ENCODE measurements around the gene SLC5A8.

Gene SLC5A8

DNA sequence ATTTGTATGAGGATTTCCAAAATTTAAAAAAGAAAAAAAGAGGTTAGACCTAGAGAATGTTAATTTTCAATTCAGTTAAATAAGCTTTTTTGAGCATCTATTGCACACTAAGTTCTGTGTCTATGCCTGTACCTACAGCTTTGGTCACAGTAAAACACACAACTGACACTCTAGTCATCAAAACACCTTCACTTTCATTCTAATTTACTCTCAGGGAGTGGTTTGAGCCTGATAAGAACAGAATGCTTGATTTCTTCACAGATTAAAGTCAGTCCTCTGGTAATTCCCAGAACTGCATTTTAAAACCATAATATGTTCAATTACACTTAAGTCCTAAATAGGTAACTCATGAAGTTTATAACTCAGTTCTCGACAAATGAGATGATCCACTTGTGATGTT lies 9.2 kb downstream of the SLC5A8 start:
- POLR2A ChIA-PET: no interaction called here
- H3K4me1 ChIP-seq (ENCODE audit: control insufficient read depth, insufficient read depth, low read length): no peaks in the 10 kb centered on the region
- H3K4me3 ChIP-seq (ENCODE audit: low read depth, low read length): no peak overlapping the region
- TF ChIP-seq ZNF175 (tag by site-specific recombination; IDR thresholded peaks at IDR 0.05) (no peak), ZNF777 (tag by site-specific recombination; IDR thresholded peaks at IDR 0.05; ENCODE audit: borderline replicate concordance) (no peak), ZNF830 (tag by site-specific recombination; IDR thresholded peaks at IDR 0.05; ENCODE audit: low read depth) (no peak)
- H3K27ac ChIP-seq (ENCODE audit: extremely low read depth, low read depth, low read length): no peak overlapping the region
- CTCF ChIA-PET: no interaction called here
- H3K9me3 ChIP-seq (ENCODE audit: control insufficient read depth, insufficient read depth, low read depth, low read length): no peaks in the 10 kb centered on the region
- no peaks in the 10 kb centered on the region for H3K36me3 ChIP-seq (ENCODE audit: control insufficient read depth in 2 of 2, insufficient read depth in 1 of 2, low read length in 2 of 2)

DNA sequence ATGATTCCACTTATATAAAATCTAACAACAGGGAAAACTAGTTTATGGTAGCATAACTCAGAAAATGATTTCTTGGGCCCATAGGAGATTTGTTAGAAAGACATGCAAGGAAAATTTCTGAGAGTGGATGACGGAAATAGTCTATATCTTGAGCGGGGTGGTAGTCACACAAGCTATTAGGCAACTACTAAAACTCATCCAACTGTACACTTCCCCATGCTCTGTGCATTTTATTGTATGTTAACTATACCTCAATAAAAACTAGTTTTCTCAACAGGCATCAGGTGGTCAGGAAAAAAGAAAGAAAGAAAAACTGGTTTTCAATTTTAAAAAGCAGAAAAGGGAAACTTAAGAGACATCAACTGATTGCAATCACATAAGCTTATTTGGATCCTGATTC lies 9.9 kb downstream of the SLC5A8 start:
- Histone ChIP-seq H3K27ac (ENCODE audit: extremely low read depth, low read depth, low read length) (no peak overlapping the region), H3K4me3 (ENCODE audit: low read depth, low read length) (no peak overlapping the region), H3K36me3 (ENCODE audit: control insufficient read depth in 2 of 2, insufficient read depth in 1 of 2, low read length in 2 of 2) (no peaks in the 10 kb centered on the region), H3K9me3 (ENCODE audit: control insufficient read depth, insufficient read depth, low read depth, low read length) (no peaks in the 10 kb centered on the region), H3K4me1 (ENCODE audit: control insufficient read depth, insufficient read depth, low read length) (no peaks in the 10 kb centered on the region)
- POLR2A ChIA-PET: no interaction called here
- TF ChIP-seq ZNF560 (tag by site-specific recombination; IDR thresholded peaks at IDR 0.05; ENCODE audit: borderline replicate concordance) (no peak), SP7 (tag by site-specific recombination; IDR thresholded peaks at IDR 0.05) (no peak), ZNF391 (tag by site-specific recombination; IDR thresholded peaks at IDR 0.05; ENCODE audit: borderline replicate concordance, low read depth) (no peak), GLI2 (tag by site-specific recombination; IDR thresholded peaks at IDR 0.05; ENCODE audit: borderline replicate concordance, low read depth) (no peak), ZNF768 (tag by site-specific recombination; IDR thresholded peaks at IDR 0.05) (no peak), FEZF1 (tag by site-specific recombination; IDR thresholded peaks at IDR 0.05) (no peak), ZNF529 (tag by site-specific recombination; IDR thresholded peaks at IDR 0.05; ENCODE audit: insufficient replicate concordance) (no peak), ZNF561 (tag by site-specific recombination; IDR thresholded peaks at IDR 0.05; ENCODE audit: borderline replicate concordance) (no peak), ZNF23 (tag by site-specific recombination; IDR thresholded peaks at IDR 0.05; ENCODE audit: borderline replicate concordance) (no peak), REPIN1 (tag by site-specific recombination; IDR thresholded peaks at IDR 0.05; ENCODE audit: low read depth) (no peak), ZNF211 (tag by site-specific recombination; IDR thresholded peaks at IDR 0.05; ENCODE audit: low read depth) (no peak), ZNF501 (tag by site-specific recombination; IDR thresholded peaks at IDR 0.05) (no peak), KLF9 (tag by site-specific recombination; IDR thresholded peaks at IDR 0.05; ENCODE audit: low read depth) (no peak), ZNF292 (tag by site-specific recombination; IDR thresholded peaks at IDR 0.05; ENCODE audit: borderline replicate concordance, low read depth) (no peak), ZNF366 (tag by site-specific recombination; conservative IDR thresholded peaks at IDR 0.05) (no peak)
- TF ChIP-seq, protein P1, sequence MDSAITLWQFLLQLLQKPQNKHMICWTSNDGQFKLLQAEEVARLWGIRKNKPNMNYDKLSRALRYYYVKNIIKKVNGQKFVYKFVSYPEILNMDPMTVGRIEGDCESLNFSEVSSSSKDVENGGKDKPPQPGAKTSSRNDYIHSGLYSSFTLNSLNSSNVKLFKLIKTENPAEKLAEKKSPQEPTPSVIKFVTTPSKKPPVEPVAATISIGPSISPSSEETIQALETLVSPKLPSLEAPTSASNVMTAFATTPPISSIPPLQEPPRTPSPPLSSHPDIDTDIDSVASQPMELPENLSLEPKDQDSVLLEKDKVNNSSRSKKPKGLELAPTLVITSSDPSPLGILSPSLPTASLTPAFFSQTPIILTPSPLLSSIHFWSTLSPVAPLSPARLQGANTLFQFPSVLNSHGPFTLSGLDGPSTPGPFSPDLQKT (IDR thresholded peaks at IDR 0.05; ENCODE audit: borderline replicate concordance, low read depth, low read length): no peak
- TF ChIP-seq, protein P2, sequence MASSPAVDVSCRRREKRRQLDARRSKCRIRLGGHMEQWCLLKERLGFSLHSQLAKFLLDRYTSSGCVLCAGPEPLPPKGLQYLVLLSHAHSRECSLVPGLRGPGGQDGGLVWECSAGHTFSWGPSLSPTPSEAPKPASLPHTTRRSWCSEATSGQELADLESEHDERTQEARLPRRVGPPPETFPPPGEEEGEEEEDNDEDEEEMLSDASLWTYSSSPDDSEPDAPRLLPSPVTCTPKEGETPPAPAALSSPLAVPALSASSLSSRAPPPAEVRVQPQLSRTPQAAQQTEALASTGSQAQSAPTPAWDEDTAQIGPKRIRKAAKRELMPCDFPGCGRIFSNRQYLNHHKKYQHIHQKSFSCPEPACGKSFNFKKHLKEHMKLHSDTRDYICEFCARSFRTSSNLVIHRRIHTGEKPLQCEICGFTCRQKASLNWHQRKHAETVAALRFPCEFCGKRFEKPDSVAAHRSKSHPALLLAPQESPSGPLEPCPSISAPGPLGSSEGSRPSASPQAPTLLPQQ (tag by site-specific recombination; IDR thresholded peaks at IDR 0.05): no peak
- TF ChIP-seq, protein P3, sequence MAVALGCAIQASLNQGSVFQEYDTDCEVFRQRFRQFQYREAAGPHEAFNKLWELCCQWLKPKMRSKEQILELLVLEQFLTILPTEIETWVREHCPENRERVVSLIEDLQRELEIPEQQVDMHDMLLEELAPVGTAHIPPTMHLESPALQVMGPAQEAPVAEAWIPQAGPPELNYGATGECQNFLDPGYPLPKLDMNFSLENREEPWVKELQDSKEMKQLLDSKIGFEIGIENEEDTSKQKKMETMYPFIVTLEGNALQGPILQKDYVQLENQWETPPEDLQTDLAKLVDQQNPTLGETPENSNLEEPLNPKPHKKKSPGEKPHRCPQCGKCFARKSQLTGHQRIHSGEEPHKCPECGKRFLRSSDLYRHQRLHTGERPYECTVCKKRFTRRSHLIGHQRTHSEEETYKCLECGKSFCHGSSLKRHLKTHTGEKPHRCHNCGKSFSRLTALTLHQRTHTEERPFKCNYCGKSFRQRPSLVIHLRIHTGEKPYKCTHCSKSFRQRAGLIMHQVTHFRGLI (tag by site-specific recombination; IDR thresholded peaks at IDR 0.05): no peak
- CTCF ChIA-PET: no interaction called here
